HG03103 (cell line): ENCODE results near the gene ASMTL.
"Not testable (repeated sequence)": the region's sequence is repeated elsewhere in the genome, so short reads cannot be mapped to it uniquely, and the experiment has no call there.

ENCODE experiments used
- ATAC-seq: cut with Tn5 transposase; IDR thresholded peaks from one replicate; pipeline ENCODE4 v1.9.1; 2021; ENCODE audit warnings: low read depth; ENCODE audit not compliant: unreplicated experiment

ASMTL gene

GRCh38 chrX:1483843-1484637 is 31.3 kb upstream of the ASMTL start:
- ATAC-seq, result peak; percentile 52

- not testable (repeated sequence) for ATAC-seq
Observed at GRCh38 chrX:1482530-1482928, 29.8 kb upstream of the ASMTL start.

- peak; percentile 43 for ATAC-seq
Observed at GRCh38 chrX:1481636-1482529, 29.2 kb upstream of the ASMTL start.

- no peak for ATAC-seq
Observed at GRCh38 chrX:1480082-1480785, 27.5 kb upstream of the ASMTL start.

- no peak for ATAC-seq
Observed at GRCh38 chrX:1477801-1478458, 25.2 kb upstream of the ASMTL start.

- no peak for ATAC-seq
Observed at GRCh38 chrX:1477229-1477628, 24.5 kb upstream of the ASMTL start.

GRCh38 chrX:1476682-1477081 is 24.0 kb upstream of the ASMTL start:
- no peak for ATAC-seq

GRCh38 chrX:1475881-1476280 is 23.2 kb upstream of the ASMTL start:
- no peak for ATAC-seq

- no peak for ATAC-seq
Observed at GRCh38 chrX:1475481-1475880, 22.8 kb upstream of the ASMTL start.

- not testable (repeated sequence) for ATAC-seq
Observed at GRCh38 chrX:1474593-1474992, 21.9 kb upstream of the ASMTL start.

- no peak for ATAC-seq
Observed at GRCh38 chrX:1472975-1473374, 20.3 kb upstream of the ASMTL start.

- peak; percentile 34 for ATAC-seq
Observed at GRCh38 chrX:1468250-1468772, 15.6 kb upstream of the ASMTL start.

GRCh38 chrX:1466971-1467561 is 14.4 kb upstream of the ASMTL start:
- peak; percentile 36 for ATAC-seq

- no peak for ATAC-seq
Observed at GRCh38 chrX:1466232-1466661, 13.5 kb upstream of the ASMTL start.

GRCh38 chrX:1465286-1466231 is 12.8 kb upstream of the ASMTL start:
- no peak for ATAC-seq

GRCh38 chrX:1464971-1465285 is 12.2 kb upstream of the ASMTL start:
- ATAC-seq, result no peak

GRCh38 chrX:1464041-1464970 is 11.6 kb upstream of the ASMTL start:
- ATAC-seq, result no peak

GRCh38 chrX:1463581-1463980 is 10.9 kb upstream of the ASMTL start:
- ATAC-seq, result no peak
